Trophoblast cell (in vitro differentiated cells and primary cell): ENCODE data around the gene DAPP1.

ENCODE experiments used
- DNase-seq, 2 donors: peaks; one replicate each; pipeline ENCODE4 v3.0.0-alpha.2; 2016
- H2AFZ ChIP-seq: 2 replicates; pipeline ENCODE4 v1.6.1; 2013; ENCODE audit warnings: low read length, moderate library complexity, mild to moderate bottlenecking; ENCODE audit not compliant: insufficient read depth, poor library complexity
- H2AK5ac ChIP-seq: 2 replicates; pipeline ENCODE4 v1.6.1; 2013; ENCODE audit warnings: mild to moderate bottlenecking, low read length
- H2BK120ac ChIP-seq: 2 replicates; pipeline ENCODE4 v1.6.1; 2013; ENCODE audit warnings: low read length, mild to moderate bottlenecking, moderate library complexity; ENCODE audit not compliant: insufficient read depth, poor library complexity
- H2BK12ac ChIP-seq: 2 replicates; pipeline ENCODE4 v1.6.1; 2013; ENCODE audit warnings: mild to moderate bottlenecking, low read length, moderate library complexity
- H2BK5ac ChIP-seq: 2 replicates; pipeline ENCODE4 v1.6.1; 2013; ENCODE audit warnings: low read length, low read depth, moderate library complexity, mild to moderate bottlenecking; ENCODE audit not compliant: poor library complexity
- H3K14ac ChIP-seq: 2 replicates; pipeline ENCODE4 v1.6.1; 2013; ENCODE audit warnings: mild to moderate bottlenecking, low read length
- H3K18ac ChIP-seq: 2 replicates; pipeline ENCODE4 v1.6.1; 2013; ENCODE audit warnings: mild to moderate bottlenecking, low read length
- H3K23ac ChIP-seq: 2 replicates; pipeline ENCODE4 v1.6.1; 2013; ENCODE audit warnings: low read length
- H3K27ac ChIP-seq: 2 replicates; pipeline ENCODE4 v1.5.1; 2013; ENCODE audit warnings: low read depth, mild to moderate bottlenecking, inconsistent platforms, low read length, moderate library complexity
- H3K27me3 ChIP-seq: 2 replicates; pipeline ENCODE4 v1.6.1; 2013; ENCODE audit warnings: inconsistent platforms, mild to moderate bottlenecking, low read length, moderate library complexity; ENCODE audit not compliant: insufficient read depth
- H3K36me3 ChIP-seq, 2 experiments: 1 replicate in 1 of 2; 2 replicates in 1 of 2; pipeline ENCODE4 v1.6.1; 2013; ENCODE audit warnings: low read length in 2 of 2, mild to moderate bottlenecking in 2 of 2, moderate library complexity in 1 of 2; ENCODE audit not compliant: insufficient read depth in 2 of 2, control insufficient read depth in 1 of 2
- H3K4ac ChIP-seq: 2 replicates; pipeline ENCODE4 v1.6.1; 2013; ENCODE audit warnings: low read depth, mild to moderate bottlenecking, low read length, moderate library complexity
- H3K4me1 ChIP-seq, 2 experiments: 1 replicate in 1 of 2; 2 replicates in 1 of 2; pipeline ENCODE4 v1.6.1; 2013; ENCODE audit warnings: low read length in 2 of 2, mild to moderate bottlenecking in 2 of 2, moderate library complexity in 1 of 2; ENCODE audit not compliant: insufficient read depth in 2 of 2, control insufficient read depth in 1 of 2
- H3K4me2 ChIP-seq: 2 replicates; pipeline ENCODE4 v1.6.1; 2013; ENCODE audit warnings: inconsistent platforms, mild to moderate bottlenecking, low read length, moderate library complexity
- H3K4me3 ChIP-seq: 2 replicates; pipeline ENCODE4 v1.5.1; 2013; ENCODE audit warnings: mild to moderate bottlenecking, low read depth, low read length, inconsistent platforms
- H3K79me1 ChIP-seq: one replicate; pipeline ENCODE4 v1.6.1; 2013; ENCODE audit warnings: low read length
- H3K79me2 ChIP-seq: 2 replicates; pipeline ENCODE4 v1.6.1; 2013; ENCODE audit warnings: low read length, mild to moderate bottlenecking; ENCODE audit not compliant: control insufficient read depth, insufficient read depth, poor library complexity
- H3K9ac ChIP-seq: 2 replicates; pipeline ENCODE4 v1.6.1; 2013; ENCODE audit warnings: mild to moderate bottlenecking, low read length
- H3K9me3 ChIP-seq: 2 replicates; pipeline ENCODE4 v1.6.1; 2013; ENCODE audit warnings: low read depth, mild to moderate bottlenecking, control low read depth, inconsistent platforms, low read length; ENCODE audit not compliant: insufficient read depth
- H4K12ac ChIP-seq: 2 replicates; pipeline ENCODE4 v1.6.1; 2013; ENCODE audit warnings: low read depth, mild to moderate bottlenecking, low read length, moderate library complexity
- H4K8ac ChIP-seq: 2 replicates; pipeline ENCODE4 v1.6.1; 2013; ENCODE audit warnings: low read depth, mild to moderate bottlenecking, low read length, moderate library complexity
- H4K91ac ChIP-seq: one replicate; pipeline ENCODE4 v1.6.1; 2013; ENCODE audit warnings: low read depth, mild to moderate bottlenecking, low read length, moderate library complexity
- WGBS: extraction: QIAGEN DNeasy Blood & Tissue Kit; methylation state at CpG from one replicate; pipeline ENCODE4 v1.1.7; 2013; ENCODE audit warnings: missing lambda C conversion rate; ENCODE audit not compliant: insufficient read length, insufficient coverage; ENCODE audit errors: extremely low coverage; 5-methylcytosine and 5-hydroxymethylcytosine counted together

The DAPP1 gene

DNA sequence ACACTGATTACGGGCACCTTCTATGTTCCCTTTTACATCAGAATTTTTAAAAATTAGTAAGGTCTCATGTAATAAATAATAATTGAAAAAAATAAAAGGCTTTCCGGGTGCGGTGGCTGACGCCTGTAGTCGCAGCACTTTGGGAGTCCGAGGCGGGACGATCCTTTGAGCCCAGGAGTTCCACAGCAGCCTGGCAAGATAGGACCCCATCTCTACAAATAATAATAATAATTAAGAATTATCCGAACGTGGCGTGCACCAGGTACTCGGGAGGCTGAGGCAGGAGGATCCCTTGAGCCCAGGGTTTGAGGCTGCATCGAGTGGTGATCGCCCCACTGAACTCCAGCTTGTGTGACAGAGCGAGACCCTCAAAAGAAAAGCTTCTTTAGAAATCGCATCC is 78.4 kb downstream of the DAPP1 start:
- WGBS, result no CpG with 5 or more reads among the region's 16 CpGs
- H3K27me3 ChIP-seq, result no peaks in the 10 kb centered on the region
- H3K79me1 ChIP-seq, result peaks cover 4% of the 10 kb centered on the region
- no peaks in the 10 kb centered on the region for H3K9me3 ChIP-seq
- H3K4me1 ChIP-seq, result peaks cover 0 to 2% of the 10 kb centered on the region in 2 experiments
- peaks cover 5% of the 10 kb centered on the region for H3K79me2 ChIP-seq
- H3K14ac ChIP-seq, result no peak overlapping the region
- H2BK5ac ChIP-seq, result no peak overlapping the region
- no peak overlapping the region for H3K9ac ChIP-seq
- no peak overlapping the region for H2AK5ac ChIP-seq
- H3K23ac ChIP-seq, result no peak overlapping the region
- peak overlapping the region; percentile 69 for H3K4me2 ChIP-seq
- no peak overlapping the region for H3K4ac ChIP-seq
- H3K27ac ChIP-seq, result no peak overlapping the region
- H4K91ac ChIP-seq, result no peak overlapping the region
- H4K12ac ChIP-seq, result no peak overlapping the region
- H3K4me3 ChIP-seq, result no peak overlapping the region
- no peaks in the 10 kb centered on the region for H3K36me3 ChIP-seq
- DNase-seq, result no peak
- H4K8ac ChIP-seq, result peak overlapping the region; percentile 86
- H2BK12ac ChIP-seq, result no peak overlapping the region
- H3K18ac ChIP-seq, result no peak overlapping the region
- no peak overlapping the region for H2BK120ac ChIP-seq
- no peak overlapping the region for H2AFZ ChIP-seq

DNA sequence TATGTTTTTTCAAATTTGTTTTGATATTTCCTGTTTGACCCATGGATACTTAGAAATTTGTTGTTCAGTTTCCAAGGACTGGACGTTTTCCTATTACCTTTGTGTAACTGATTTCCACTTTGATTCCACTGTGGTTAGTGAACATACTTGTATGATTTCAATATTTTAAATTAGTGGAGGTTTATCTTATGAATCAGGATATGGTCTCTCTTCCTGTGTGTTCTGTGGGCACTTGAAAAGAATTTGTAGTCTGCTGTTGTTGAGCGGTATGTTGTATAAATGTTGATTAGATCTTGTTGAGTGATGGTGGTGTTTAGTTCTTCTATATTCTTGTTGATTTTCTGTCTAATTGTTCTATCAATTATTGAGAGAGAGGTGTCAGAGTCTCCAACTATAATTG is 98.8 kb downstream of the DAPP1 start:
- Histone ChIP-seq H3K27ac (no peak overlapping the region), H3K27me3 (no peaks in the 10 kb centered on the region), H2BK120ac (no peak overlapping the region), H3K23ac (no peak overlapping the region), H4K12ac (no peak overlapping the region), H3K4ac (no peak overlapping the region), H2BK12ac (no peak overlapping the region), H3K9me3 (no peaks in the 10 kb centered on the region), H2BK5ac (no peak overlapping the region), H4K8ac (no peak overlapping the region), H3K14ac (no peak overlapping the region), H2AFZ (no peak overlapping the region), H3K4me3 (no peak overlapping the region), H3K79me2 (no peaks in the 10 kb centered on the region), H2AK5ac (no peak overlapping the region), H3K4me1 (no peaks in the 10 kb centered on the region), H3K79me1 (no peaks in the 10 kb centered on the region), H3K9ac (no peak overlapping the region), H3K4me2 (no peak overlapping the region), H3K36me3 (peaks cover 1 to 12% of the 10 kb centered on the region in 2 experiments), H4K91ac (no peak overlapping the region), H3K18ac (no peak overlapping the region)
- WGBS, result no CpG with 5 or more reads among the region's 2 CpGs
- DNase-seq, result no peak

DNA sequence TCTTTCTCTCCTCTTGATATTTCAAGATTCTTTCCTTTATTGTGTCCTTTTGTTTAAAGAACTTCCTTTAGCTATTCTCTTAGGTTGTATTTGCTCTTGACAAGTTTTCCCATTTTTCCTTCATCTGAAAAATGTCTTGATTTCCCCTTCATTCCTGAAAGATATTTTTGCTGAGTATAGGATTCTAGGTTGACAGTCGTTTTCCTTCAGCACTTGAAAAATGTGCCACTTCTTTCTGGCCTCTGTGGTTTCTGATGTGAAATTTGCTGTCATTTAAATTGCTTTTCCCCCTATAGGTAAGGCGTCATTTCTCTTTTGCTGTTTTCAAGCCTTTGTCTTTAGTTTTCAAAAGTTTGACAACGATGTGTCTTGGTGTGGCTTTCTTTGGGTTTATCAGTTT is 100.9 kb downstream of the DAPP1 start:
- Histone ChIP-seq H3K14ac (no peak overlapping the region), H3K9ac (no peak overlapping the region), H3K79me2 (no peaks in the 10 kb centered on the region), H3K9me3 (no peaks in the 10 kb centered on the region), H3K4ac (no peak overlapping the region), H2BK5ac (no peak overlapping the region), H2AFZ (no peak overlapping the region), H3K27ac (no peak overlapping the region), H3K27me3 (no peaks in the 10 kb centered on the region), H3K79me1 (no peaks in the 10 kb centered on the region), H4K91ac (no peak overlapping the region), H4K8ac (no peak overlapping the region), H2BK12ac (no peak overlapping the region), H3K4me3 (no peak overlapping the region), H2AK5ac (no peak overlapping the region), H3K4me2 (no peak overlapping the region), H3K18ac (no peak overlapping the region), H3K4me1 (no peaks in the 10 kb centered on the region), H2BK120ac (no peak overlapping the region), H4K12ac (no peak overlapping the region), H3K36me3 (peaks cover 1 to 9% of the 10 kb centered on the region in 2 experiments), H3K23ac (no peak overlapping the region)
- DNase-seq, result no peak
- WGBS, result no CpG with 5 or more reads among the region's 3 CpGs

DNA sequence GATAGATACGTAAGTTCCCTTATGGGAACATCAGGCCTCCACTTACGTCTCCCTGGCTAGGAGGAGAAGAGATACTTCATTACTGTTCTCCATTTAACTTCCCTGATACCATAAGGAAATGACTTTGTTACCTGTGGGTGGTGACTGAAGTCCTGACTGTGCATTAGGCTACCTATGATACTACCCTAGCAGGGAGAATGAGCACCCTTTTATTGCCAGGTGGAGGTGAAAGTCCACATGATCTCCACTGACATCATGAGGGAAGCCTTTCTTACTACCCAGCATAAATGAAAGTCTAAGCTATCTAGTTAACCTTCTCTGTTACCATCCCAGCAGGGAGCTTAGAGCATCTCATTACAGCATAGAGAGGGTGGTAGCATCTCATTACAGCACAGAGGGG is 102.0 kb downstream of the DAPP1 start:
- no CpG with 5 or more reads among the region's 2 CpGs for WGBS
- Histone ChIP-seq H2AFZ (no peak overlapping the region), H2BK5ac (no peak overlapping the region), H4K8ac (no peak overlapping the region), H3K4me2 (no peak overlapping the region), H3K27me3 (no peaks in the 10 kb centered on the region), H3K27ac (no peak overlapping the region), H3K36me3 (peaks cover 1 to 9% of the 10 kb centered on the region in 2 experiments), H3K4me1 (no peaks in the 10 kb centered on the region), H4K12ac (no peak overlapping the region), H3K79me1 (no peaks in the 10 kb centered on the region), H3K9ac (no peak overlapping the region), H2BK120ac (no peak overlapping the region), H4K91ac (no peak overlapping the region), H3K79me2 (no peaks in the 10 kb centered on the region), H2BK12ac (no peak overlapping the region), H2AK5ac (no peak overlapping the region), H3K4ac (no peak overlapping the region), H3K9me3 (no peaks in the 10 kb centered on the region), H3K4me3 (no peak overlapping the region), H3K18ac (no peak overlapping the region), H3K23ac (no peak overlapping the region), H3K14ac (no peak overlapping the region)
- no peak for DNase-seq
